ENCODE data around the gene ANG. TPM values are rescaled to one million over a fixed set of nuclear protein-coding genes. Genes with fewer than 3 reads are reported as not detected.

Gene ANG
- total and polyA plus RNA-seq, 10 of the 15 experiments (the other 5 are each of a cell fraction or from before 2014, with no cell fraction given) = 1.0 to 5.9 (median 2.2) TPM

DNA sequence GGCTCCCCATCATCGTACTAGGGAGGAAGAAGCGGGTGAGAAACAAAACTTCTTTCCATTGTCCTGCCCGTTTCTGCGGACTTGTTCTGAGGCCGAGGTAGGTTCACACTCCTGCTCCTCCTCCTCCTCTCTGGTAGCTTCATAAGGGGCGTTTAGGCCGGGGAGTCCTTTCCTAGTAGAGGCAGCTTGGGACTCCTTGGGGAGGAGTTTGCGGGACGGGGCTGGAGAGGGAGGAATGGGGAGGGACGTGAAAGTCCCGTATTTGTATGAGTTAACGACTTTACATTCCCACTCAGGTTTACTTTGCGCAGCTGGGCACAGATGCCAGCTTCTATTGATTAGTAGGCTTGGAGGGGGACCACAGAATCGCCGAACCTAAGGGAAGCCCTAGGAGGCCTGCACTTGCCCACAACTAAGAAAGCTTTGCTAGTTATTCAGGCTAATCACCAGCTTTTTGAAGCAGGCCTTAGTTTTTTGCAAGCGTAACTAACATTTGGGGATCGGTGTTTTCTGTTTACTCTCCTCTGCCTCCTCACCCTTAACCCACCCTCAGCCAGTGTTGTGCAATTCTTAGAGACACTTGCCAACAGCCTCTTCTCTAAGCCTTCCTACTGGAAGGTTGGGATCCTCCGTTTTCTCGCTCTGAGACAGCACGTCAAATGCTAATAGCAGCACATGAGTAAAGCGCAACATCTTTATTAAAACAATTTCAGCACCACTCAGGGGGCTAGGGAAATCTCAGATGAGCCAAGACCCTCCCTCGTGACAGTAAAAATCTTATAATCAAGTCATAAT lies 3.7 kb upstream of the ANG start:
- Histone ChIP-seq H3K27me3 (replicated peaks in 1 of 2; ENCODE audit: control insufficient read depth in 2 of 2, insufficient read depth in 2 of 2, low read length in 1 of 2) (no peaks in the 10 kb centered on the region), H2AFZ (ENCODE audit: control insufficient read depth, low read depth, low read length) (peak overlapping the region; percentile 92), H4K20me1 (ENCODE audit: control insufficient read depth, insufficient read depth) (no peaks in the 10 kb centered on the region), H3K9ac (ENCODE audit: control insufficient read depth, insufficient read depth, low read length) (peak overlapping the region; percentile 93), H3K4me1 (ENCODE audit: control insufficient read depth, insufficient read depth, low read length) (peaks cover 18% of the 10 kb centered on the region), H3K27ac (ENCODE audit: control insufficient read depth, insufficient read depth) (peak overlapping the region; percentile 99), H3K9me3 (replicated peaks; ENCODE audit: control insufficient read depth, insufficient read depth, low read length) (no peaks in the 10 kb centered on the region), H3K4me3 (peak overlapping the region; percentile 73), H3K36me3 (ENCODE audit: control insufficient read depth in 2 of 2, insufficient read depth in 2 of 2, low read length in 1 of 2) (no peaks in the 10 kb centered on the region), H3K79me2 (ENCODE audit: control insufficient read depth, insufficient read depth, low read length) (no peaks in the 10 kb centered on the region), H3K4me2 (ENCODE audit: control insufficient read depth, insufficient read depth) (peak overlapping the region; percentile 97)
- 33% methylated on average over 22 of the region's 22 CpGs for WGBS (ENCODE audit: insufficient coverage, insufficient replicate concordance, low lambda C conversion rate, missing lambda C conversion rate)
- DNase-seq (ENCODE audit: low read depth, low spot score) = no peak
- RAD21 ChIA-PET (ENCODE audit: unreplicated experiment) = interaction anchor here (0.8 to 8.9 kb wide), 11 partner anchors 9 to 357 kb away, joined by 3 to 156 read pairs (median 5); partner anchors contain the start of gene PARP2
- intact Hi-C loops (cut with micrococcal nuclease; ENCODE audit: unreplicated experiment) = loop anchor here (5.0 kb wide), 2 partner anchors 223 to 273 kb away; partner anchors contain the start of genes PIP4P1 and TEP1
- no peak for FAIRE-seq
- no TSS peak for BruUV-seq (replicated peaks)
- ATAC-seq = no peak
- POLR2A ChIA-PET = interaction anchor here (0.7 to 5.6 kb wide), 5 partner anchors 8 to 223 kb away, joined by 3 to 69 read pairs (median 4); partner anchors contain the start of gene PIP4P1
- TF ChIP-seq BCL3 (IDR thresholded peaks at IDR 0.05; ENCODE audit: borderline replicate concordance, insufficient read depth, low read depth, low read length, poor library complexity, severe bottlenecking) = peak; percentile 89
- no peak for TF ChIP-seq TBL1XR1 (IDR thresholded peaks at IDR 0.05; ENCODE audit: low read depth, low read length)
- TF ChIP-seq MEF2B (IDR thresholded peaks at IDR 0.05; ENCODE audit: partially characterized antibody, poor library complexity, severe bottlenecking) = no peak
- TF ChIP-seq BMI1 (IDR thresholded peaks at IDR 0.05; ENCODE audit: borderline replicate concordance) = no peak
- TF ChIP-seq, protein P1, sequence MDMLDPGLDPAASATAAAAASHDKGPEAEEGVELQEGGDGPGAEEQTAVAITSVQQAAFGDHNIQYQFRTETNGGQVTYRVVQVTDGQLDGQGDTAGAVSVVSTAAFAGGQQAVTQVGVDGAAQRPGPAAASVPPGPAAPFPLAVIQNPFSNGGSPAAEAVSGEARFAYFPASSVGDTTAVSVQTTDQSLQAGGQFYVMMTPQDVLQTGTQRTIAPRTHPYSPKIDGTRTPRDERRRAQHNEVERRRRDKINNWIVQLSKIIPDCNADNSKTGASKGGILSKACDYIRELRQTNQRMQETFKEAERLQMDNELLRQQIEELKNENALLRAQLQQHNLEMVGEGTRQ (IDR thresholded peaks at IDR 0.05; ENCODE audit: borderline replicate concordance, low read depth, low read length) = no peak
- TF ChIP-seq, protein P2, sequence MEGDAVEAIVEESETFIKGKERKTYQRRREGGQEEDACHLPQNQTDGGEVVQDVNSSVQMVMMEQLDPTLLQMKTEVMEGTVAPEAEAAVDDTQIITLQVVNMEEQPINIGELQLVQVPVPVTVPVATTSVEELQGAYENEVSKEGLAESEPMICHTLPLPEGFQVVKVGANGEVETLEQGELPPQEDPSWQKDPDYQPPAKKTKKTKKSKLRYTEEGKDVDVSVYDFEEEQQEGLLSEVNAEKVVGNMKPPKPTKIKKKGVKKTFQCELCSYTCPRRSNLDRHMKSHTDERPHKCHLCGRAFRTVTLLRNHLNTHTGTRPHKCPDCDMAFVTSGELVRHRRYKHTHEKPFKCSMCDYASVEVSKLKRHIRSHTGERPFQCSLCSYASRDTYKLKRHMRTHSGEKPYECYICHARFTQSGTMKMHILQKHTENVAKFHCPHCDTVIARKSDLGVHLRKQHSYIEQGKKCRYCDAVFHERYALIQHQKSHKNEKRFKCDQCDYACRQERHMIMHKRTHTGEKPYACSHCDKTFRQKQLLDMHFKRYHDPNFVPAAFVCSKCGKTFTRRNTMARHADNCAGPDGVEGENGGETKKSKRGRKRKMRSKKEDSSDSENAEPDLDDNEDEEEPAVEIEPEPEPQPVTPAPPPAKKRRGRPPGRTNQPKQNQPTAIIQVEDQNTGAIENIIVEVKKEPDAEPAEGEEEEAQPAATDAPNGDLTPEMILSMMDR (IDR thresholded peaks at IDR 0.05 in 2 of 3, conservative IDR thresholded peaks at IDR 0.05 in 1 of 3; ENCODE audit: control insufficient read depth in 2 of 3, extremely low read depth in 1 of 3, insufficient read depth in 1 of 3, low read depth in 3 of 3, low read length in 3 of 3) = no peak
- no peak for TF ChIP-seq SRF (IDR thresholded peaks at IDR 0.05; ENCODE audit: low read depth in 2 of 2, low read length in 2 of 2)
- in situ Hi-C loops (cut with MboI) = loop anchor here (5.0 kb wide), 3 partner anchors 53 to 353 kb away; partner anchors contain the start of genes CCNB1IP1 and PIP4P1
- CTCF ChIA-PET = interaction anchor here (0.5 to 11.0 kb wide), 10 partner anchors 10 to 355 kb away, joined by 3 to 214 read pairs (median 18); partner anchors contain the start of gene CCNB1IP1
- SMC1A ChIA-PET (ENCODE audit: uncharacterized antibody, unreplicated experiment) = interaction anchor here (0.7 to 8.9 kb wide), 10 partner anchors 12 to 355 kb away, joined by 3 to 150 read pairs (median 10); no protein-coding TSS in a partner anchor
